ENCODE measurements around the gene CMTR1. TPM values are rescaled to one million over a fixed set of nuclear protein-coding genes. Genes with fewer than 3 reads are reported as not detected.

CMTR1 gene
- total and polyA plus RNA-seq, 10 of the 15 experiments (the other 5 are each of a cell fraction or from before 2014, with no cell fraction given), result 2.7 to 67.0 (median 46.2) TPM

DNA sequence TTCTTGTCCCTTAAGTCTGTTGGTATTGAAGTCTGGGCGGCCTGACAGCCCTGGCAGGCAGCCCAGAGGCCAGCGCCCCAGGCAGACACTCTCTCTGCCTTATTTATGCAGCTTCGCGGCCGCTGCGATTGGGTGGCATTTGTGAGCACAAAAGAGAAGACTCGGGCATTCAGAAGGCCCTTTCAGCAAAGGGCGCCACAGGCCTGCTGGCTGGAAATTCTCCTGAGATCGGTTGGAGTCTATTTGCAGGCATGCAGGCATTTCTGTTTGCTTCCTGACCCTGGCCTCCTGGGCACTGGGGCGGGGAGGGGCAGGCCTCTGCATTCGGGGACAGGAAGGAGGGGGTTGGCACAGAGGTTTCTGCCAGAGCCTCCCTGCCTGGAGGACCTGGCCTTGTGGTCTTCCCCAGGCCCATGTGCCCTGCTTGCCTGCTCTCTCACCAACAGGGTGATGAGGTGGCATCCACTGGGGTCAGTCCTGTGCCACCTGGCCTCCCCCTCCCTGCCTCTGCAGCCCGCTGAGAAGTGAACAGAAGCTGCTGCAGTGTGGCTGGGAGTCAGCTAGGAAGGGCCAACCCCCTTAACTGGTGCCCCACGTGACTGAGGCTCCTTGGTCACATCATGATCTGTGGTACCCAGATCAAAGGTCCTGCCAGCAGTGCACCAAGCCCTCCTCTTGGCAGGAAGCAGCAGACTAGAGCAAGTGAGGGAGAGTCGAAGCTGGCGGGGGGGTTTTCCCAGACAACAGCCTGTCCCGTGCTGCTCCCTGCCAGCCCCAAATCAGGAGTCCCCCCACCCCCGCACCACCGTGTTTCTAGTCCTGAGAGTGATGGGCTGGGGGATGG lies 83.3 kb downstream of the CMTR1 start (continued):
- peak; percentile 68 for TF ChIP-seq IKZF1 (conservative IDR thresholded peaks at IDR 0.05)
- TF ChIP-seq ZNF207 (IDR thresholded peaks at IDR 0.05; ENCODE audit: borderline replicate concordance), result no peak
- peak; percentile 49 to 65 for TF ChIP-seq IKZF2 (IDR thresholded peaks at IDR 0.05)
- TF ChIP-seq SREBF1 (IDR thresholded peaks at IDR 0.05; ENCODE audit: low read length), result no peak
- TF ChIP-seq EED (IDR thresholded peaks at IDR 0.05; ENCODE audit: low read depth), result no peak
- TF ChIP-seq RAD51 (IDR thresholded peaks at IDR 0.05), result peak; percentile 94
- peak in 1 of 2 experiments; percentile 26; a peak in 1 of 4 replicates for TF ChIP-seq EP300 (IDR thresholded peaks at IDR 0.05; ENCODE audit: borderline replicate concordance in 1 of 2, control insufficient read depth in 1 of 2, low read depth in 2 of 2, low read length in 2 of 2)
- TF ChIP-seq, protein P1, sequence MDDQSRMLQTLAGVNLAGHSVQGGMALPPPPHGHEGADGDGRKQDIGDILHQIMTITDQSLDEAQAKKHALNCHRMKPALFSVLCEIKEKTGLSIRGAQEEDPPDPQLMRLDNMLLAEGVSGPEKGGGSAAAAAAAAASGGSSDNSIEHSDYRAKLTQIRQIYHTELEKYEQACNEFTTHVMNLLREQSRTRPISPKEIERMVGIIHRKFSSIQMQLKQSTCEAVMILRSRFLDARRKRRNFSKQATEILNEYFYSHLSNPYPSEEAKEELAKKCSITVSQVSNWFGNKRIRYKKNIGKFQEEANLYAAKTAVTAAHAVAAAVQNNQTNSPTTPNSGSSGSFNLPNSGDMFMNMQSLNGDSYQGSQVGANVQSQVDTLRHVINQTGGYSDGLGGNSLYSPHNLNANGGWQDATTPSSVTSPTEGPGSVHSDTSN (IDR thresholded peaks at IDR 0.05; ENCODE audit: insufficient replicate concordance, low read depth, low read length), result no peak
- peak; percentile 93 for TF ChIP-seq NR2F1 (conservative IDR thresholded peaks at IDR 0.05)
- TF ChIP-seq MYB (IDR thresholded peaks at IDR 0.05; ENCODE audit: borderline replicate concordance, low read depth, low read length), result no peak
- TF ChIP-seq BHLHE40 (IDR thresholded peaks at IDR 0.05; ENCODE audit: borderline replicate concordance in 1 of 2, low read depth in 2 of 2, low read length in 1 of 2), result peak; percentile 48 to 91
- TF ChIP-seq DPF2 (IDR thresholded peaks at IDR 0.05), result peak; percentile 43
- no peak for TF ChIP-seq BMI1 (IDR thresholded peaks at IDR 0.05; ENCODE audit: borderline replicate concordance)

Measured in GM12878 (cell line).